Neuronal stem cell (in vitro differentiated cells): ENCODE results near the gene ANXA3.
A peak's percentile ranks its signal among the peaks of the same experiment; 100 is the strongest.

ENCODE experiments used
- DNase-seq: peaks from one replicate; pipeline ENCODE4 v3.0.0-alpha.2; 2013; ENCODE audit warnings: low spot score
- H2AFZ ChIP-seq: one replicate; pipeline ENCODE4 v1.6.1; 2013; ENCODE audit warnings: mild to moderate bottlenecking, low read length, inconsistent platforms
- H2AK5ac ChIP-seq: 2 replicates; pipeline ENCODE4 v1.6.1; 2013; ENCODE audit warnings: low read depth, mild to moderate bottlenecking, inconsistent platforms, low read length, moderate library complexity, mixed read lengths
- H2BK120ac ChIP-seq: 2 replicates; pipeline ENCODE4 v1.6.1; 2013; ENCODE audit warnings: low read depth, mild to moderate bottlenecking, inconsistent platforms, low read length, moderate library complexity, mixed read lengths
- H2BK12ac ChIP-seq: one replicate; pipeline ENCODE4 v1.6.1; 2013; ENCODE audit warnings: low read length, inconsistent platforms
- H2BK15ac ChIP-seq: 2 replicates; pipeline ENCODE4 v1.6.1; 2013; ENCODE audit warnings: mild to moderate bottlenecking, low read length, inconsistent platforms, mixed read lengths
- H2BK5ac ChIP-seq: one replicate; pipeline ENCODE4 v1.6.1; 2013; ENCODE audit warnings: inconsistent platforms, mild to moderate bottlenecking, low read length, moderate library complexity
- H3K14ac ChIP-seq: one replicate; pipeline ENCODE4 v1.6.1; 2013; ENCODE audit warnings: low read length, inconsistent platforms
- H3K18ac ChIP-seq: 2 replicates; pipeline ENCODE4 v1.6.1; 2013; ENCODE audit warnings: low read length, inconsistent platforms
- H3K23ac ChIP-seq: 2 replicates; pipeline ENCODE4 v1.6.1; 2013; ENCODE audit warnings: low read depth, mild to moderate bottlenecking, mixed read lengths, low read length, inconsistent platforms; ENCODE audit not compliant: poor library complexity
- H3K27ac ChIP-seq: replicated peaks from 3 replicates; pipeline ENCODE4 v1.5.1; 2013; ENCODE audit warnings: low read length, inconsistent platforms
- H3K27me3 ChIP-seq, 3 experiments: 2 replicates each; pipeline ENCODE4 v1.6.1; 2013; ENCODE audit warnings: low read length in 3 of 3, mild to moderate bottlenecking in 2 of 3, inconsistent platforms in 1 of 3, low read depth in 1 of 3, mixed read lengths in 1 of 3, moderate library complexity in 1 of 3; ENCODE audit not compliant: control insufficient read depth in 3 of 3, insufficient read depth in 3 of 3
- H3K36me3 ChIP-seq, 2 donors: replicated peaks in 1 of 2; 2 replicates each; pipeline ENCODE4 v1.6.1; 2013; ENCODE audit warnings: low read length in 2 of 2; ENCODE audit not compliant: control insufficient read depth in 2 of 2, insufficient read depth in 2 of 2
- H3K4ac ChIP-seq: 2 replicates; pipeline ENCODE4 v1.6.1; 2013; ENCODE audit warnings: inconsistent platforms, mild to moderate bottlenecking, low read length, moderate library complexity
- H3K4me1 ChIP-seq, 2 donors: 1 replicate in 1 of 2; 2 replicates in 1 of 2; pipeline ENCODE4 v1.6.1; 2013; ENCODE audit warnings: low read length in 2 of 2, low read depth in 1 of 2; ENCODE audit not compliant: control insufficient read depth in 2 of 2, insufficient read depth in 1 of 2
- H3K4me2 ChIP-seq: one replicate; pipeline ENCODE4 v1.6.1; 2013; ENCODE audit warnings: mild to moderate bottlenecking, low read length, inconsistent platforms; ENCODE audit not compliant: insufficient read depth, poor library complexity, severe bottlenecking
- H3K4me3 ChIP-seq, 2 donors: 2 replicates each; pipeline ENCODE4 v1.5.1; 2013; ENCODE audit warnings: low read length in 2 of 2, mild to moderate bottlenecking in 2 of 2, inconsistent platforms in 1 of 2, moderate library complexity in 1 of 2
- H3K79me1 ChIP-seq: one replicate; pipeline ENCODE4 v1.6.1; 2013; ENCODE audit warnings: low read depth, mild to moderate bottlenecking, inconsistent platforms, low read length, moderate library complexity
- H3K9ac ChIP-seq: one replicate; pipeline ENCODE4 v1.6.1; 2013; ENCODE audit warnings: mild to moderate bottlenecking, low read depth, low read length, inconsistent platforms; ENCODE audit not compliant: poor library complexity
- H3K9me3 ChIP-seq, 2 donors: replicated peaks in 1 of 2; 2 replicates each; pipeline versions ENCODE3 to v1.6.1; 2013; ENCODE audit warnings: low read length in 2 of 2, mild to moderate bottlenecking in 2 of 2, inconsistent platforms in 1 of 2, low read depth in 1 of 2, mixed read lengths in 1 of 2, moderate library complexity in 1 of 2; ENCODE audit not compliant: control insufficient read depth in 2 of 2, insufficient read depth in 1 of 2
- H4K8ac ChIP-seq: one replicate; pipeline ENCODE4 v1.6.1; 2013; ENCODE audit warnings: low read depth, mild to moderate bottlenecking, inconsistent platforms, low read length, moderate library complexity
- H4K91ac ChIP-seq: one replicate; pipeline ENCODE4 v1.6.1; 2013; ENCODE audit warnings: low read length, low read depth, mild to moderate bottlenecking, inconsistent platforms; ENCODE audit not compliant: poor library complexity
- WGBS, 2 donors: extraction: QIAGEN DNeasy Blood & Tissue Kit; methylation state at CpG; one replicate each; pipeline ENCODE4 v1.1.7; 2013; ENCODE audit warnings: missing lambda C conversion rate in 2 of 2, mixed read lengths in 1 of 2; ENCODE audit not compliant: insufficient read length in 2 of 2, insufficient replicate concordance in 1 of 2; ENCODE audit errors: extremely low coverage in 2 of 2; 5-methylcytosine and 5-hydroxymethylcytosine counted together

Gene ANXA3

GRCh38 chr4:78622253-78622979, 70.8 kb downstream of the ANXA3 start:
- H3K27me3 ChIP-seq = peaks cover 0 to 3% (median 0%) of the 10 kb centered on the region in 3 experiments
- no peak overlapping the region for H2AK5ac ChIP-seq
- no peak overlapping the region for H3K18ac ChIP-seq
- no peak overlapping the region for H2BK12ac ChIP-seq
- H3K4ac ChIP-seq = no peak overlapping the region
- no peak overlapping the region for H3K4me3 ChIP-seq
- H3K79me1 ChIP-seq = no peaks in the 10 kb centered on the region
- no peak overlapping the region for H3K4me2 ChIP-seq
- H2BK120ac ChIP-seq = no peak overlapping the region
- no peak overlapping the region for H2BK5ac ChIP-seq
- no peak overlapping the region for H4K91ac ChIP-seq
- peaks cover 0 to 3% of the 10 kb centered on the region in 2 donors for H3K4me1 ChIP-seq
- no peak for DNase-seq
- H3K27ac ChIP-seq = no peak overlapping the region
- no peak overlapping the region for H2AFZ ChIP-seq
- H4K8ac ChIP-seq = no peak overlapping the region
- no peak overlapping the region for H2BK15ac ChIP-seq
- WGBS, 2 donors = no CpG with 5 or more reads among the region's 6 CpGs
- H3K23ac ChIP-seq = no peak overlapping the region
- H3K9ac ChIP-seq = no peak overlapping the region
- H3K9me3 ChIP-seq = no peaks in the 10 kb centered on the region
- no peaks in the 10 kb centered on the region for H3K36me3 ChIP-seq
- no peak overlapping the region for H3K14ac ChIP-seq

GRCh38 chr4:78624048-78624447, 72.5 kb downstream of the ANXA3 start:
- Histone ChIP-seq H3K27ac (no peak overlapping the region), H3K18ac (no peak overlapping the region), H3K4me3 (no peak overlapping the region), H3K4me1 (peaks cover 0 to 3% of the 10 kb centered on the region in 2 donors), H3K36me3 (no peaks in the 10 kb centered on the region), H3K9me3 (no peaks in the 10 kb centered on the region), H4K8ac (no peak overlapping the region), H3K14ac (no peak overlapping the region), H2BK12ac (no peak overlapping the region), H2BK120ac (no peak overlapping the region), H3K23ac (no peak overlapping the region), H3K4me2 (no peak overlapping the region), H2BK15ac (no peak overlapping the region), H3K79me1 (no peaks in the 10 kb centered on the region), H2BK5ac (no peak overlapping the region), H2AK5ac (no peak overlapping the region), H3K4ac (no peak overlapping the region), H4K91ac (no peak overlapping the region), H3K9ac (no peak overlapping the region), H2AFZ (peak overlapping the region; percentile 28), H3K27me3 (peaks cover 0 to 3% (median 0%) of the 10 kb centered on the region in 3 experiments)
- DNase-seq = no peak
- WGBS, 2 donors = 100% methylated on average over 1 of the region's 7 CpGs; no CpG with 5 or more reads in 1 of the 2 donors

GRCh38 chr4:78625073-78625472, 73.5 kb downstream of the ANXA3 start:
- Histone ChIP-seq H2BK15ac (no peak overlapping the region), H2AK5ac (no peak overlapping the region), H3K18ac (no peak overlapping the region), H3K36me3 (no peaks in the 10 kb centered on the region), H3K4me3 (no peak overlapping the region), H4K8ac (no peak overlapping the region), H3K4me2 (no peak overlapping the region), H3K27me3 (peaks cover 0 to 3% (median 0%) of the 10 kb centered on the region in 3 experiments), H3K4me1 (peaks cover 0 to 5% of the 10 kb centered on the region in 2 donors), H3K23ac (no peak overlapping the region), H3K9me3 (no peaks in the 10 kb centered on the region), H3K79me1 (no peaks in the 10 kb centered on the region), H3K4ac (no peak overlapping the region), H3K14ac (no peak overlapping the region), H2AFZ (no peak overlapping the region), H3K9ac (no peak overlapping the region), H2BK120ac (no peak overlapping the region), H2BK12ac (no peak overlapping the region), H2BK5ac (no peak overlapping the region), H3K27ac (no peak overlapping the region), H4K91ac (no peak overlapping the region)
- no peak for DNase-seq
- WGBS, 2 donors = no CpG with 5 or more reads among the region's 2 CpGs

GRCh38 chr4:78627046-78627965, 75.7 kb downstream of the ANXA3 start:
- DNase-seq = no peak
- no peak overlapping the region for H3K14ac ChIP-seq
- no CpG with 5 or more reads among the region's 3 CpGs for WGBS, 2 donors

More at GRCh38 chr4:78627046-78627965, 75.7 kb downstream of the ANXA3 start:
- Histone ChIP-seq H3K23ac (no peak overlapping the region), H2BK12ac (no peak overlapping the region), H2AK5ac (no peak overlapping the region), H3K18ac (no peak overlapping the region), H2AFZ (no peak overlapping the region), H3K79me1 (no peaks in the 10 kb centered on the region), H2BK5ac (no peak overlapping the region), H2BK120ac (no peak overlapping the region), H3K27ac (no peak overlapping the region), H3K4me2 (no peak overlapping the region), H4K91ac (no peak overlapping the region), H4K8ac (no peak overlapping the region), H3K27me3 (peaks cover 0 to 3% (median 0%) of the 10 kb centered on the region in 3 experiments), H2BK15ac (no peak overlapping the region), H3K4ac (no peak overlapping the region), H3K4me1 (peaks cover 0 to 5% of the 10 kb centered on the region in 2 donors), H3K9me3 (no peaks in the 10 kb centered on the region), H3K36me3 (no peaks in the 10 kb centered on the region), H3K9ac (no peak overlapping the region), H3K4me3 (no peak overlapping the region)
